Left colon (tissue), 2 donors: Measurements from ENCODE around the gene LGR5. TPM values are rescaled to one million over a fixed set of nuclear protein-coding genes. Genes with fewer than 3 reads are reported as not detected.

Experiments
- ATAC-seq: fragments of 200-7000 bp; cut with Tn5 transposase; one replicate; pipeline ENCODE4 v1.9.1; 2020; ENCODE audit warnings: mild to moderate bottlenecking, moderate library complexity
- DNase-seq, 2 donors: peaks; one replicate each; pipeline ENCODE4 v3.0.0-alpha.2; 2020
- intact Hi-C, 2 donors: fragments of 100-400 bp; cut with DNase I in 1 of 2; cut with micrococcal nuclease in 1 of 2; formaldehyde crosslinking; loops; one replicate each; pipeline versions ENCODE4 v1.11.2 to v1.14.0; 2022; cut with DNase I, micrococcal nuclease
- long read RNA-seq: library from polyadenylated mRNA; unstranded; transcript quantifications from one replicate; pipeline ENCODE4 v2.0.0, GENCODE V29; 2021
- total RNA-seq, 2 donors: library from RNA; stranded (reverse); fragmentation: NEBNext Ultra II Directional; extraction: Animal tissue kit (Norgen Biotek cat#: 25700); gene quantifications; one replicate each; pipeline ENCODE4 v1.2.1, GENCODE V29; 2021
- donor health status: DM: no; HTN: no; CAD: no.
- donor health status: DM: yes; HTN: yes; CAD: no.

LGR5 gene
- total RNA-seq, result 1 to 10 TPM; 4.5 to 5.2 TPM
- long read RNA-seq, full-length matches to known transcripts, result 2 of 3 reads
- long read RNA-seq, partial matches to known transcripts, result 0 of 3 reads
- long read RNA-seq, other reads (novel, unspliced or antisense), result 1 of 3 reads

GRCh38 chr12:71439613-71440344 is at the start of gene LGR5:
TSS of gene LGR5 (plus strand) at chr12:71439798. CDS start at chr12:71440081, 283 bp downstream.
- intact Hi-C loops, result no loop called here
- peak; percentile 34 to 43 for DNase-seq
- peak; percentile 66 for ATAC-seq

GRCh38 chr12:71392521-71393145 is 47.0 kb upstream of the LGR5 start:
- intact Hi-C loops, result loop anchor here in 1 of 2 donors (10.0 kb wide), 1 partner anchor 658 kb away; no protein-coding TSS in a partner anchor
- DNase-seq (no peak), ATAC-seq (peak; percentile 86)

- ATAC-seq, result no peak
- intact Hi-C loops, result loop anchor here in 1 of 2 donors (10.0 kb wide), 1 partner anchor 659 kb away; no protein-coding TSS in a partner anchor
- DNase-seq, result no peak
Observed at GRCh38 chr12:71393625-71394024, 46.0 kb upstream of the LGR5 start.

GRCh38 chr12:71397433-71397954 is 42.1 kb upstream of the LGR5 start:
- no peak for DNase-seq
- intact Hi-C loops, result loop anchor here in 1 of 2 donors (10.0 kb wide), 1 partner anchor 663 kb away; no protein-coding TSS in a partner anchor

GRCh38 chr12:71399197-71399596 is 40.4 kb upstream of the LGR5 start:
- ATAC-seq (no peak), DNase-seq (no peak)
- intact Hi-C loops, result loop anchor here in 1 of 2 donors (10.0 kb wide), 1 partner anchor 664 kb away; no protein-coding TSS in a partner anchor

More at GRCh38 chr12:71397433-71397954, 42.1 kb upstream of the LGR5 start:
- peak; percentile 48 for ATAC-seq

- DNase-seq (no peak), ATAC-seq (no peak)
- intact Hi-C loops, result no loop called here
Observed at GRCh38 chr12:71400481-71400880, 39.1 kb upstream of the LGR5 start.

- no peak for DNase-seq
- ATAC-seq, result no peak
- intact Hi-C loops, result no loop called here
Observed at GRCh38 chr12:71405884-71406283, 33.7 kb upstream of the LGR5 start.

- intact Hi-C loops, result no loop called here
- DNase-seq, result no peak
- no peak for ATAC-seq
Observed at GRCh38 chr12:71407732-71408131, 31.9 kb upstream of the LGR5 start.

GRCh38 chr12:71410844-71411243 is 28.8 kb upstream of the LGR5 start:
- no peak for DNase-seq
- no peak for ATAC-seq
- intact Hi-C loops, result loop anchor here in 1 of 2 donors (10.0 kb wide), 2 partner anchors 144 to 224 kb away; no protein-coding TSS in a partner anchor

GRCh38 chr12:71411635-71412034 is 28.0 kb upstream of the LGR5 start:
- intact Hi-C loops, result loop anchor here in 1 of 2 donors (10.0 kb wide), 2 partner anchors 143 to 223 kb away; no protein-coding TSS in a partner anchor
- DNase-seq (no peak), ATAC-seq (no peak)

GRCh38 chr12:71415336-71416231 is 24.0 kb upstream of the LGR5 start:
- no peak for DNase-seq
- peak; percentile 76 for ATAC-seq
- intact Hi-C loops, result loop anchor here in 1 of 2 donors (5.0 to 10.0 kb wide), 3 partner anchors 139 to 332 kb away; no protein-coding TSS in a partner anchor

GRCh38 chr12:71417181-71417580 is 22.4 kb upstream of the LGR5 start:
- intact Hi-C loops, result loop anchor here in 1 of 2 donors (5.0 to 10.0 kb wide), 3 partner anchors 138 to 330 kb away; no protein-coding TSS in a partner anchor
- no peak for DNase-seq
- ATAC-seq, result no peak

- intact Hi-C loops, result no loop called here
- DNase-seq, result no peak
- ATAC-seq, result no peak
Observed at GRCh38 chr12:71420775-71421406, 18.7 kb upstream of the LGR5 start.

GRCh38 chr12:71425568-71426299 is 13.9 kb upstream of the LGR5 start:
- intact Hi-C loops, result no loop called here
- ATAC-seq, result peak; percentile 16
- DNase-seq, result no peak

- intact Hi-C loops, result no loop called here
- DNase-seq, result no peak
- peak; percentile 79 for ATAC-seq
Observed at GRCh38 chr12:71426300-71427047, 13.1 kb upstream of the LGR5 start.

- intact Hi-C loops, result no loop called here
- DNase-seq (no peak), ATAC-seq (no peak)
Observed at GRCh38 chr12:71430756-71431155, 8.8 kb upstream of the LGR5 start.

- intact Hi-C loops, result no loop called here
- DNase-seq, result no peak
- no peak for ATAC-seq
Observed at GRCh38 chr12:71431991-71432390, 7.6 kb upstream of the LGR5 start.
